PC-9 (cell line): ENCODE measurements around the gene LRRC46. TPM values are rescaled to one million over a fixed set of nuclear protein-coding genes. Genes with fewer than 3 reads are reported as not detected.

ENCODE experiments used
- BruUV-seq: library from RNA; stranded (reverse); fragments of 400-500 nt; replicated peaks from 2 replicates; lab custom pipeline; 2021; lab: Mats Ljungman, UMichigan
- CTCF ChIA-PET: fragments of 300-600 bp; sonication (Branson Sonifier 250); formaldehyde crosslinking; loops from one replicate; lab custom pipeline; 2022; ENCODE audit warnings: antibody characterized with exemption; lab: Charles Lee
- POLR2A ChIA-PET: fragments of 300-600 bp; sonication (Branson Sonifier 250); formaldehyde crosslinking; loops from one replicate; lab custom pipeline; 2022; ENCODE audit warnings: antibody characterized with exemption; ENCODE audit not compliant: unreplicated experiment; lab: Charles Lee
- DNase-seq, 2 experiments: peaks; one replicate each; pipeline versions ENCODE4 v3.0.0 to v3.0.0-alpha.2; 2015 to 2022; ENCODE audit warnings: mixed read lengths in 1 of 2
- H2AFZ ChIP-seq: fragments of 200-600 bp; sonication (generic); 2 replicates; pipeline ENCODE4 v1.8.1; 2017; ENCODE audit warnings: antibody characterized with exemption
- H3F3A ChIP-seq: fragments of 200-600 bp; sonication (generic); 2 replicates; pipeline ENCODE4 v1.8.1; 2017; ENCODE audit warnings: antibody characterized with exemption, mild to moderate bottlenecking, low read depth; ENCODE audit not compliant: insufficient read depth
- H3K27ac ChIP-seq: fragments of 200-600 bp; sonication (generic); 2 replicates; pipeline ENCODE4 v1.6.1; 2016; ENCODE audit warnings: mixed run types
- H3K27me3 ChIP-seq: fragments of 200-600 bp; sonication (generic); 2 replicates; pipeline ENCODE4 v1.6.1; 2016; ENCODE audit warnings: low read depth, mixed run types; ENCODE audit not compliant: insufficient read depth
- H3K36me3 ChIP-seq: fragments of 200-600 bp; sonication (generic); 2 replicates; pipeline ENCODE4 v1.6.1; 2016; ENCODE audit warnings: low read depth, mixed run types
- H3K4me1 ChIP-seq: fragments of 200-600 bp; sonication (generic); replicated peaks from 2 replicates; pipeline ENCODE4 v1.6.1; 2016; ENCODE audit warnings: mixed run types; ENCODE audit not compliant: insufficient read depth
- H3K4me2 ChIP-seq: fragments of 200-600 bp; sonication (generic); 2 replicates; pipeline ENCODE4 v1.6.1; 2017; ENCODE audit warnings: mixed run types
- H3K4me3 ChIP-seq: fragments of 200-600 bp; sonication (generic); 2 replicates; pipeline ENCODE4 v1.6.1; 2016; ENCODE audit warnings: mixed run types
- H3K79me2 ChIP-seq: fragments of 200-600 bp; sonication (generic); 2 replicates; pipeline ENCODE4 v1.6.1; 2017; ENCODE audit warnings: low read depth, mixed run types
- H3K9me2 ChIP-seq: fragments of 200-600 bp; sonication (generic); 2 replicates; pipeline ENCODE4 v1.8.1; 2017; ENCODE audit warnings: mild to moderate bottlenecking; ENCODE audit not compliant: insufficient read depth
- H3K9me3 ChIP-seq: fragments of 200-600 bp; sonication (generic); 2 replicates; pipeline ENCODE4 v1.8.1; 2016; ENCODE audit warnings: low read depth; ENCODE audit not compliant: insufficient read depth
- H4K20me1 ChIP-seq: fragments of 200-600 bp; sonication (generic); 2 replicates; pipeline ENCODE4 v1.8.1; 2017; ENCODE audit not compliant: insufficient read depth
- EZH2 ChIP-seq: fragments of 200-600 bp; sonication (generic); IDR thresholded peaks from 2 replicates; pipeline ENCODE4 v1.8.0; 2017; ENCODE audit warnings: antibody characterized with exemption, low read depth
- intact Hi-C: fragments of 100-400 bp; cut with micrococcal nuclease; formaldehyde crosslinking; loops from one replicate; pipeline ENCODE4 v1.10.0; 2022; ENCODE audit not compliant: unreplicated experiment
- total RNA-seq: library from RNA; stranded (reverse); gene quantifications from 2 replicates; pipeline ENCODE4 v1.2.3, GENCODE V29; 2021
- TF ChIP-seq, protein P1 (sequence below): fragments of 200-600 bp; sonication (generic); conservative IDR thresholded peaks from 2 replicates; pipeline ENCODE4 v1.6.1; 2017; ENCODE audit warnings: mixed run types, antibody characterized with exemption, mild to moderate bottlenecking, moderate library complexity

Gene LRRC46
- total RNA-seq, 1 experiment from 2014 or later = 1.9 TPM

DNA sequence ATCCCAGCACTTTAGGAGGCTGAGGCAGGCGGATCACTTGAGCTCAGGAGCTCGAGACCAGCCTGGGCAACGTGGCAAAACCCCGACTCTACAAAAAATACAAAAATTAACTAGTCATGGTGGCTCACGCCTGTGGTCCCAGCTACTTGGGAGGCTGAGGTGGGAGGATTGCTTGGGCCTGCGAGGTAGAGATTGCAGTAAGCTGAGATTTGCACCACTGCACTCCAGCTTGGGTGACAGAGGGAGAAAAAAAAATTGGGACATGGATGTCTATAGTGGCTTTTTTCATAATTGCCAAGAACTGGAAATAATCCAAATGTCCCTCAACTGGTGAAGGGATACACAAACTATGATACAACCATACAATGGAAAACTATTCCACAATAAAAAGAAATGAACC is 38.5 kb upstream of the LRRC46 start:
- no peaks in the 10 kb centered on the region for H3K4me1 ChIP-seq
- no peaks in the 10 kb centered on the region for H3F3A ChIP-seq
- no peak overlapping the region for H3K4me2 ChIP-seq
- H3K27ac ChIP-seq = no peak overlapping the region
- no peaks in the 10 kb centered on the region for H3K36me3 ChIP-seq
- TF ChIP-seq, protein P1, sequence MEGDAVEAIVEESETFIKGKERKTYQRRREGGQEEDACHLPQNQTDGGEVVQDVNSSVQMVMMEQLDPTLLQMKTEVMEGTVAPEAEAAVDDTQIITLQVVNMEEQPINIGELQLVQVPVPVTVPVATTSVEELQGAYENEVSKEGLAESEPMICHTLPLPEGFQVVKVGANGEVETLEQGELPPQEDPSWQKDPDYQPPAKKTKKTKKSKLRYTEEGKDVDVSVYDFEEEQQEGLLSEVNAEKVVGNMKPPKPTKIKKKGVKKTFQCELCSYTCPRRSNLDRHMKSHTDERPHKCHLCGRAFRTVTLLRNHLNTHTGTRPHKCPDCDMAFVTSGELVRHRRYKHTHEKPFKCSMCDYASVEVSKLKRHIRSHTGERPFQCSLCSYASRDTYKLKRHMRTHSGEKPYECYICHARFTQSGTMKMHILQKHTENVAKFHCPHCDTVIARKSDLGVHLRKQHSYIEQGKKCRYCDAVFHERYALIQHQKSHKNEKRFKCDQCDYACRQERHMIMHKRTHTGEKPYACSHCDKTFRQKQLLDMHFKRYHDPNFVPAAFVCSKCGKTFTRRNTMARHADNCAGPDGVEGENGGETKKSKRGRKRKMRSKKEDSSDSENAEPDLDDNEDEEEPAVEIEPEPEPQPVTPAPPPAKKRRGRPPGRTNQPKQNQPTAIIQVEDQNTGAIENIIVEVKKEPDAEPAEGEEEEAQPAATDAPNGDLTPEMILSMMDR = no peak
- TF ChIP-seq EZH2 = no peak
- intact Hi-C loops = no loop called here
- H3K4me3 ChIP-seq = no peak overlapping the region
- peaks cover 92% of the 10 kb centered on the region for H3K27me3 ChIP-seq
- no peaks in the 10 kb centered on the region for H3K9me2 ChIP-seq
- no peaks in the 10 kb centered on the region for H3K9me3 ChIP-seq
- no peak overlapping the region for H2AFZ ChIP-seq
- no peaks in the 10 kb centered on the region for H3K79me2 ChIP-seq
- no TSS peak for BruUV-seq
- no peaks in the 10 kb centered on the region; the same call in 1 of the 2 replicates for H4K20me1 ChIP-seq
- ChIA-PET CTCF (no interaction called here), POLR2A (no interaction called here)
- DNase-seq = no peak

GRCh38 chr17:47797797-47798196 is 33.7 kb upstream of the LRRC46 start:
- peaks cover 47% of the 10 kb centered on the region for H3K27me3 ChIP-seq
- no peaks in the 10 kb centered on the region; the same call in 1 of the 2 replicates for H4K20me1 ChIP-seq
- no peak overlapping the region for H3K4me3 ChIP-seq
- TF ChIP-seq EZH2 = no peak
- TF ChIP-seq, protein P1 = no peak
- intact Hi-C loops = loop anchor here (2.0 kb wide), 1 partner anchor 33 kb away; no protein-coding TSS in a partner anchor
- no TSS peak for BruUV-seq
- H3K9me2 ChIP-seq = no peaks in the 10 kb centered on the region
- no peaks in the 10 kb centered on the region for H3K36me3 ChIP-seq
- POLR2A ChIA-PET = no interaction called here
- no peak overlapping the region for H3K4me2 ChIP-seq
- no peak overlapping the region for H3K27ac ChIP-seq
- no peak for DNase-seq
- H3K9me3 ChIP-seq = no peaks in the 10 kb centered on the region
- H3F3A ChIP-seq = 0 out of 2 replicates have a peak, but pooled peaks cover under 1% of the 10 kb centered on the region
- H3K4me1 ChIP-seq = no peaks in the 10 kb centered on the region
- no peak overlapping the region for H2AFZ ChIP-seq
- no peaks in the 10 kb centered on the region for H3K79me2 ChIP-seq
- CTCF ChIA-PET = no interaction called here

- H3K4me1 ChIP-seq = no peaks in the 10 kb centered on the region
- H3K4me3 ChIP-seq = no peak overlapping the region
- no peak overlapping the region for H3K4me2 ChIP-seq
- no peaks in the 10 kb centered on the region for H4K20me1 ChIP-seq
- TF ChIP-seq, protein P1 = no peak
- H3K27ac ChIP-seq = no peak overlapping the region
- ChIA-PET CTCF (no interaction called here), POLR2A (no interaction called here)
- BruUV-seq = no TSS peak
- no peak overlapping the region for H2AFZ ChIP-seq
- no peaks in the 10 kb centered on the region for H3K9me2 ChIP-seq
- intact Hi-C loops = loop anchor here (5.0 kb wide), 1 partner anchor 858 kb away; no protein-coding TSS in a partner anchor
- DNase-seq = no peak
- no peaks in the 10 kb centered on the region for H3K36me3 ChIP-seq
- no peaks in the 10 kb centered on the region for H3K79me2 ChIP-seq
- no peaks in the 10 kb centered on the region for H3K9me3 ChIP-seq
- peaks cover 18% of the 10 kb centered on the region for H3K27me3 ChIP-seq
- H3F3A ChIP-seq = 0 out of 2 replicates have a peak, but pooled peaks cover 3% of the 10 kb centered on the region
Measured at GRCh38 chr17:47800686-47801085, 30.8 kb upstream of the LRRC46 start.
